ENCODE measurements around the gene STXBP5L.

STXBP5L gene

DNA sequence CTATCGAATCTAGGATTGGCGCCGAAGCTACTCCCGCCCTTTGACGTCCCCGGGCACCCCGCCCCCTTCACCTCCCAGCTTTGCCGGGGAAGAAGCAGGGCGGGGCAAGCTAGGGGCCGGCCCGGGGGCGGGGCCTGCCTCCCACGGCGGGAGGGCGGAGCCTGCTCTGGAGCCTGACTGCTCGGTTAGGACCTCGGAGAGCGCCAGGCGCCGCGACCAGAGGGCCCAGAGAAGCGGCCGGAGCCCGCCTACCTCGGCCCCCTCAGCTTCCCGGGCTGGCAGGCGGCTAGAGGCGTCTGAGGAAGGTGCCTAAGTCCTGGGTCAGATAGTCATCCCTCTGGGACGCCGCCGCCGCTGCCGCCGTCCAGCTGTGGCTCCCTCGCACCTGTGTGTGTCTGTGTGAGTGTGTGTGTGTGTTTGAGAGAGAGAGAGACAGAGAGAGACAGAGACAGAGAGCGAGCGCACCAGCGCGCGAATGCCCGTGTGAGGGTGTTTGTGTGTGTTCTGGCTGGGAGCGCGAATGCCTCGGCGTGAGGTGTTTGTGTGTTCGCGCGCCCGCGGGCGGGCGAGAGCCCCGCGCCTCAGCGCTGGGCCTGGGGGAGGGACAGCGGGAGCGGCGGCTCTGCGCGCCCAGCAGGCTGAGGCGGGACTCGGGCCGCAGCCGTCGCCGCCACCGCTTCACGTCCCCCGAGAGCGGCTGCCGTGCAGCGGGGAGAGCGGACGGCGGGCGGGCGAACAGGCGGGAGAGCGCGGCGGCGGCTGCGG is at the start of gene STXBP5L:
Gene STXBP5L, plus strand, starts transcription at position 176 of the 765 bp plus-strand sequence. CDS start 1,374 bp downstream, outside the sequence.
- peak; percentile 81 for DNase-seq (ENCODE audit: low read depth)
- H3K4me3 ChIP-seq (ENCODE audit: low read length), result peak within 1 kb of the TSS; percentile 24

DNA sequence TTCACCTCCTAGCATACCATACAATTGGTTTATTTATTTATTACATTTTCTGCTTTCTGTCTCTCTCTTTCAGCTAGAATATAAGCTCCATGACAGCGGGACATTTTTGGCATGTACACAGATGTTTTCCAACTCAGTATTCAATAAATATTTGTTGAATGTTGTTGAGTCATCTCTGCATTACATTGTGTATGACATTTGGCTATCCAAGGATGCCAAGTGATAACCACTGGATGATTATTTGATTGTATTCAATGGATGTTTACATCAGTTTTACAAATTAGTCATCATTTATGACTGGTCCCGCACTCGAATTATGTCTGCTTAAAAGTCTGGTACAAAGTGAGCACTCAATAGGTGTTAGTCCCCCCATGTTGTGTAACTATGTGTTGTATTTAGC is 49.5 kb upstream of the STXBP5L start:
- DNase-seq (ENCODE audit: low read depth), result peak; percentile 1
- no peak overlapping the region for H3K4me3 ChIP-seq (ENCODE audit: low read length)
- TF ChIP-seq, protein P1, sequence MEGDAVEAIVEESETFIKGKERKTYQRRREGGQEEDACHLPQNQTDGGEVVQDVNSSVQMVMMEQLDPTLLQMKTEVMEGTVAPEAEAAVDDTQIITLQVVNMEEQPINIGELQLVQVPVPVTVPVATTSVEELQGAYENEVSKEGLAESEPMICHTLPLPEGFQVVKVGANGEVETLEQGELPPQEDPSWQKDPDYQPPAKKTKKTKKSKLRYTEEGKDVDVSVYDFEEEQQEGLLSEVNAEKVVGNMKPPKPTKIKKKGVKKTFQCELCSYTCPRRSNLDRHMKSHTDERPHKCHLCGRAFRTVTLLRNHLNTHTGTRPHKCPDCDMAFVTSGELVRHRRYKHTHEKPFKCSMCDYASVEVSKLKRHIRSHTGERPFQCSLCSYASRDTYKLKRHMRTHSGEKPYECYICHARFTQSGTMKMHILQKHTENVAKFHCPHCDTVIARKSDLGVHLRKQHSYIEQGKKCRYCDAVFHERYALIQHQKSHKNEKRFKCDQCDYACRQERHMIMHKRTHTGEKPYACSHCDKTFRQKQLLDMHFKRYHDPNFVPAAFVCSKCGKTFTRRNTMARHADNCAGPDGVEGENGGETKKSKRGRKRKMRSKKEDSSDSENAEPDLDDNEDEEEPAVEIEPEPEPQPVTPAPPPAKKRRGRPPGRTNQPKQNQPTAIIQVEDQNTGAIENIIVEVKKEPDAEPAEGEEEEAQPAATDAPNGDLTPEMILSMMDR (IDR thresholded peaks at IDR 0.05; ENCODE audit: insufficient read depth, low read depth, low read length, missing control alignments), result no peak

More for the DNA sequence above, at the start of gene STXBP5L:
- TF ChIP-seq, protein P1 (IDR thresholded peaks at IDR 0.05; ENCODE audit: insufficient read depth, low read depth, low read length, missing control alignments), result no peak

DNA sequence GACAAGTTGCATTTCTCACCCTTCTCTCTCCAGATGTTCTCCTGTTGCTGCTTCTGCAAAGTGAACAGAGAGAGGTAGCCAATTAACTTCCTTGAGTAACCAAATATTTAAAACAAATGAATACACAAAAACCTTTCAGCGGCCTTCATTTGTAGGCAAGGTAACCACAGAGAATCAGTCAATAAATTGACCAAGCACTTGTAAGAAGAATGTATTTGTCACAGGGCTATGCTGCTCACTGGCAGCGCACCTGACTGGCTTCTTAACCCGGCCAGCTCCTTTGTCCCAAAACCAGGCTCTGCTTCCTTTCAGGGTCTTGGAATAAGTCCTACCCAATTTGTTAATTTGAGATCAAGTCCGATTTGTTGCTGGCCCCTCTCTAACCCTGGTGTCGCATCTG is 43.5 kb upstream of the STXBP5L start:
- TF ChIP-seq, protein P1 (IDR thresholded peaks at IDR 0.05; ENCODE audit: insufficient read depth, low read depth, low read length, missing control alignments), result no peak
- no peak overlapping the region for H3K4me3 ChIP-seq (ENCODE audit: low read length)
- no peak for DNase-seq (ENCODE audit: low read depth)

DNA sequence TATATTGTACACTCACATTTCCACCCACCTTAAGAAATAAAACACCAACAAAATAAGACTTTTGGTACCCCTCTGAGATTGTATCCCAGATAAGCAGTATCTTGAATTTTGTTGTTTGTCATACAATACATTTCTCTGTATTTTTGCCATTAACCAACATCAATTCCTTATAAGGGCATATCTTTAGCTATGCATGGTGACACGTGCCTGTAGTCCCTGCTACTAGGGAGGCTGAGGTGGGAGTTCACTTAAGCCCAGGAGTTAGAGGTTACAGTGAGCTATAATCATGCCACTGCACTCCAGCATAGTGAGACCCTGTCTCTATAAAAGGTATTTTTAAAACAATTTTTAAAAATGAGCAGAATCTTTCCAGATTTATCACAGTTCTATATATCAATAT is 32.5 kb upstream of the STXBP5L start:
- TF ChIP-seq, protein P1 (IDR thresholded peaks at IDR 0.05; ENCODE audit: insufficient read depth, low read depth, low read length, missing control alignments), result no peak
- DNase-seq (ENCODE audit: low read depth), result no peak
- no peak overlapping the region for H3K4me3 ChIP-seq (ENCODE audit: low read length)

DNA sequence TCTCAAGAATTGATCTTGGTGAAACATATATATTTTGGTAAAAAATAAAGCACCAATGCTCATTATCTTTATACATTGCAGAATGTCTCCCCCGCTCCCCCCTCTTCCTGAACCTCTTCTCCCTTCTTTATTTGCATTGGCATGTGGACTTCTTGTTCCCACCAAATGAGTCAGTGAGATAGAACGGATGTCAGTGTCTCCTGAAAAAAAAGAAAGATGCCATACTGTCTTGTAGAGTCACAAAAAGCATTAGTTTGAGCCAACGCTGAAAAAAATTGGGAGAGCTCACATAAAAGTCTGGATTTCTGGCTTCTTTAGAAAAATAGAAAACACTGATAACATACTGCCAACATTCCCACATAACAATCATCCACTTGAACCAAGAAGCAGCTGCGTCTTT is 32.0 kb upstream of the STXBP5L start:
- DNase-seq (ENCODE audit: low read depth), result no peak
- TF ChIP-seq, protein P1 (IDR thresholded peaks at IDR 0.05; ENCODE audit: insufficient read depth, low read depth, low read length, missing control alignments), result no peak
- no peak overlapping the region for H3K4me3 ChIP-seq (ENCODE audit: low read length)

DNA sequence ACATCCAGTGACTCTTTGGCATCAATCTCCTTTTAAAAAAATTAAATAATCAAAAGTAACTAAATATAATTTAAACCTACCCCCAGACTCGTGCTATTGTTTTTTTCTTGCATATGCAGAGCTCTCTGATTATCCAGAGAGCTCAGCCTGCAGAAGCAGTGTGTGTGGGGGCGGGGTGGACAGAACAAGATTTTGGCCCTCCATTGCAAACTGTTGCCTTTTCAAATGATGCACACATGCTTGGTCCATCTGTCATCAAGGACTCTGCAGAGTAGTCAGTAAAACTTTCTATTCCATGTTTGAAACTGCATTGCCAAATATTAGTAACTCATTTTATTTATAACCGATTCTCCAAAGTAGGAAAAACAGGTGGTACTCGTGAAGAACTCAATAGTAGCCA is 28.6 kb upstream of the STXBP5L start:
- TF ChIP-seq, protein P1 (IDR thresholded peaks at IDR 0.05; ENCODE audit: insufficient read depth, low read depth, low read length, missing control alignments), result no peak
- H3K4me3 ChIP-seq (ENCODE audit: low read length), result no peak overlapping the region
- DNase-seq (ENCODE audit: low read depth), result no peak

DNA sequence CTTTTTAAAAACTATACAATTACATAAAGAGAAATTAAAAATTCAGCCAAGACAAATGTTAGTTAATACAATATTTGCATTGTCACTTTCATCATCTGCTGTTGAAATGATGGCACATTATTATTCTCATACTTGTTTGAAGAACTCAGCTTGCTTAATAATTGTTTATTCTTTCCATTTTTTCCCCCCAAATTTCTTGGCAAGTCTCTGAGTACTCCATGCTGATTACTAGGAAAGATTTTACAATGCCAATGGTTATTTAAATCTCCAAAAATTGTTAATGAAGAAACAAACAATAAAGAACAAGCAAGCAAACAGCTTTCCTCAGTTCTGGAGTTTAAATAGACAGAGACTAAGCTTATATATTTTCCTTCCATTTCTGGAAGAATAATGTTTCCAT is 15.1 kb upstream of the STXBP5L start:
- DNase-seq (ENCODE audit: low read depth), result no peak
- TF ChIP-seq, protein P1 (IDR thresholded peaks at IDR 0.05; ENCODE audit: insufficient read depth, low read depth, low read length, missing control alignments), result no peak

More for the DNA sequence above, 15.1 kb upstream of the STXBP5L start:
- H3K4me3 ChIP-seq (ENCODE audit: low read length), result no peak overlapping the region

Measured in epithelial cell of esophagus (primary cell).